GM20431 (cell line): ENCODE results near the gene MLN.

Source experiments
- in situ Hi-C: fragments of 300-500 bp; cut with MseI, MboI; formaldehyde crosslinking; loops from one replicate; pipeline ENCODE4 v1.15.0; 2020; ENCODE audit warnings: low sequenced_read_pairs; ENCODE audit not compliant: unreplicated experiment

Gene MLN, protein sequence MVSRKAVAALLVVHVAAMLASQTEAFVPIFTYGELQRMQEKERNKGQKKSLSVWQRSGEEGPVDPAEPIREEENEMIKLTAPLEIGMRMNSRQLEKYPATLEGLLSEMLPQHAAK

DNA sequence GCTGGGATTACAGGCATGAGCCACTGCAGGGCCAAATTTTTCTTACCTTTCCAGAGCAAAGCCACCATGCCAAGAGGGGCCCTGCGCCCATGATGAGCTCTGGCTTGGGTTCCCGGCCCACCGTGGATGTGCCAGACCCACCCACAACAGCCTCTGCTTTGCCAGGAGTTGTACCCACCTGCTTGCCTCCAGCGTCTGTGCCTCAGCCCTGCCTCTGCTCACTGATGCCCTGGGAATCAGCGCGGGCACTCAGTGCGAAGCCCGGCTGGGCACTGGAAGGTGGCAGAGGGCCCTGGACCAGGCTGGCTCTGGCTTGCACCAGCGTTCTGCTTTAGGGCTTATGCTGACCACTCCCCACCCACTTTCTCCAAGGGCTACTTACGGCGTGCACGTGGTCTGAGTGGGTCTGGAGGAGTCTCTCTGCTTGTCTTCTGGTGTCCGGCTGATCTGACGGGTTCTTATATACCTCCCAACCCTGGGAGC, at the start of gene MLN:
Gene MLN, minus strand, starts transcription at position 433 of the 483 bp plus-strand sequence. CDS start 2,840 bp downstream, outside the sequence.
- in situ Hi-C loops: no loop called here

DNA sequence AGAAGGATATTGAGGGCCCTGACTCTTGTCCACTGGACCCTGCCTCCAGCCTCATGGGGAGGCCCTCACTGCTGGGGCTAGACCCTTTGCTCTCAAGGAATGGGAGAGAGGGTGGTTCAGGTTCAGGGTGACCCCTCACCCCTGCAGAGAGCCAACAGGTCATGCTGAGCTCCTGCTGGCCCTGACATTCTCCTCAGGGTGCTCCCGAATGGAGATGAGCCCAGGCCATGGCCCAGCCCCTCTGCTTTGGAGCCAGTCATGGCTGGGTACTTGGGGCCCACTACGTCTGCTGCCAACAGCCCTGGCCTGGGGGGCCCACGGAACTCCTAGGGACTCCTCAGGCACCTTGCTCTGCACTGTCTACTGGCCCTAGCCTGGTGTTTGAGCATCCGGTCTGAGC, 49.2 kb upstream of the MLN start:
- in situ Hi-C loops: no loop called here

DNA sequence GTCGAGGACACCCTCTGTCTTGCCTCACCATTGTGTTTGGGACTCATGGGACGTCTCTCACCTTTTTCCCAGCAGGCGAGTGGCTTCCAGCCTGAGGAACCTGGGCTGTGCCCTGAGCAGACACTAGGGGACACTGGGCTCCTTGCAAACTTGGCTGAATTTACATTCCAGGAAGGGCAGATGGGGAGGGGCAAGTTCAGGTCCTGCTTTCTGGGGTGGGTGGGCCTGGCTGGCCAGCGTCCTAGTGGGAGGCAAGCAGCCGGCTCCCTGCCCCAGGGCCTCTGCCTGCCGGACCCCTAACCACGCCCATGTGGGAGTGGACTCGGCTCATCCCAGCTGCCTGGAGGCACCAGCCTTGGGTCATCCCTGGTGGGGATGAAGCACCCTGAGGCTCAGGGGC, 48.2 kb upstream of the MLN start:
- in situ Hi-C loops: no loop called here

DNA sequence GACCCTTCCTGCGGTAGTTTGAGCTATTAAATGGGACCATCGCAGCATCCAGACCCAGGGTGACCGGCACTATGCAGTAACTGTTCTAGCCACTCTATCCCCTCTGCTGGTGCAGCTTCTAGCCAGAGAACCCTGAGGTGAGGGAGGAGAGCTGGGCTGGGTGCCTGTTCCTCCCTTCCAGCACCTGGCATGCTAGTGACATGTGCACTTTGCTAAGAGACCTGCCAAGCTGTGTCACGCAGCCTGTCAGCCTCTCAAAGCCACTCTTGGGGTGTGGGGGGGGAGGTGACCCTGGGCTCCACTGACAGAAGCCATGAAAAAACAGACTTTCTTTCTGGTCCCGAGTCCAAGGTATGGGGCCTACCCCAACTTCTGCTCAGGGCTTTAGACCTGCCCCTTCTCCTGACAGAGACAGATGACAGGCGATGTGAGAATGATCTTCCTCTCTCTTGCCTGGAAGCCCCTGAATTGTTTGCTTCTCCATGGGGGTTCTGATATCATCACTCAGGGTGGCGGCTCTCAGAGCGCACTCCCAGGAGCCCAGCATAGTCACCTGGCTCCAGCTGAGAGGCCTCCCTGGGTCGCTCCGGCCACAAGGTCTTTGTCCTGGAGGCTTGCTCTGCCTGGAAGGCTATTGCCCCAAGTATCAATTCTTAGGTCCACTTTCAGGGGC, 47.2 kb upstream of the MLN start:
- in situ Hi-C loops: no loop called here

DNA sequence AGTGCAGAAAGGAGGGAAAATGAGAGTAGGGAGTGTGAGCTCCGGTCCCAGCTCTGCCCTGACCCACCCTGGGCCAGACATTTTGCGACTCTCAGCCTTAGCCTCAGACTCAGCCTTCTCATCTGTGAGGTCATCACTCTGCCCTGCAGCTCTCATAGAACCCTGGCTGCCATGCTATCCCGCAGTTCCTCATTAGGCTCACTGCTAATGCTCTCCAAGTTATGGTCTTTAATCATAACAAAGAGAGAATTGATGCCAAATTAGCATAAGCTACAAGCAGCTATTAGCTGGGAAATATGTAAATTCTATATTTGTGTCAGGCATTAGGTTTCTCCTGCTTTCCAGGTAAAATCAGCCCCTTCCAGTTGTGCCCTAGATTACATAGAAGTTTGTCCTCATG, 46.5 kb upstream of the MLN start:
- in situ Hi-C loops: no loop called here

DNA sequence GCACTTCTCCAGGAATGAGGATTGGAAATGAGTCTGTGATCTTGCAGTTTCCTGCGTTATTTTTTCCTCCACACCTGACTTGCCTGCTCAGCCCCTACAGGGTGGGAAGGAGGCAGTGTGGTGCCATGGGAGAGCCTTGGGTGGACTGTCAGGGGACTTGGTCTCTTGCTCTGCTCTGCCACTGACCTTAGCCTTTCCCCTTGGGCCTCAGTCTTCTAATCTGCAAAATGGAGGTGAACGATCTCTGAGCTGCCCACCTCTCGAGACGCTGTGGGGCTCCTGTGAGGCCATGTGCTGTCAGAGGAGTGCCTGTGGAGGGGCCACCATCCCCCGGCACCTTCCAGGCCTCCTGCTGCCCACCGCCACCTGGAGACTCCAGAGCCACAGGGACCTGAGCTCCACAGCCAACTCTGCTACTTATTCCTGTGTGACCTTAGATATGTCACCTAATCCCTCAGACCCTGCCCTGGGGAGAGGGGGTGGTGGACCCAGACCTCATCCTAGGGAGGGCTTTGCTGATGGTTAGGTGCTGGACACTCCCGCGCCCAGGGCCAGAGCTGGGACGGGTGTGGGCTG, 45.8 kb upstream of the MLN start:
- in situ Hi-C loops: no loop called here

DNA sequence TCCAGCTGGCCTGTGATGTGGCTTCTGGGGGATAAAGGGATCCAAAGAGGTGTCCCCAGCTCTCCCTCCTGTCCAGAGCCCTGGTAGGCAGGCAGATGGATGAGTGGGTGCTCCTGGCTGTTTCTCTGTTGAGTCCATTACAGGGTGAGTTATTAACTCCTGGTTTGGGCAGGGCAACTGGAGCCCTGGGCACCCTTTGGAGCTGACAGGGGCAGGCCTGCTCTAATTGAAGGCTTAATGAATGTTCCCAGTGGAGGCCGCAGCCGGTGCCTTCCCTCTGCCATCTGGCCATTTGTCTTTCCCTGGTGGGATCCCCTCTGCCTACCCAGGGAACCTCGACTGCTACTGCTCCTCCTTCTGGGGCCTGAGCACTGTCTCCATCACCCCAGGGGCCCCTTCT, 44.7 kb upstream of the MLN start:
- in situ Hi-C loops: no loop called here

DNA sequence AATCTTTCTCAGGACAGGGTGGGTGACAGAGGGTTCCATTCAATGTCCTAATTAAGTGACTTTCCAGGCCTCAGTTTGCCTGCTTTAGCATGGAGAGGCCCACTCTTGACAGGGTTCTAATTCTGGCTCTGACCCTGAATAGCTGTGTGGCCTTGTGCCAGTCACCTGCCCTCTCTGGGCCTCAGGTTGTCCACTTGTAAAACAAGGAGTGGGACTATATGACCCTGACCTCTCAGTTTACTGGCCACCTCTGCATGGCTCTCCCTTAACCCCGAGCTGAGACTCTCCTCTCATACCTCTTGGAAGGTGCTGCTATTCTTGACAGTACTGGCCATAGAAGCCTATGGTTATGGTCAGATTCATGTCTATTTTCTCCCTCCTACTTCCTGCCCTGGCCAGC, 44.1 kb upstream of the MLN start:
- in situ Hi-C loops: no loop called here

DNA sequence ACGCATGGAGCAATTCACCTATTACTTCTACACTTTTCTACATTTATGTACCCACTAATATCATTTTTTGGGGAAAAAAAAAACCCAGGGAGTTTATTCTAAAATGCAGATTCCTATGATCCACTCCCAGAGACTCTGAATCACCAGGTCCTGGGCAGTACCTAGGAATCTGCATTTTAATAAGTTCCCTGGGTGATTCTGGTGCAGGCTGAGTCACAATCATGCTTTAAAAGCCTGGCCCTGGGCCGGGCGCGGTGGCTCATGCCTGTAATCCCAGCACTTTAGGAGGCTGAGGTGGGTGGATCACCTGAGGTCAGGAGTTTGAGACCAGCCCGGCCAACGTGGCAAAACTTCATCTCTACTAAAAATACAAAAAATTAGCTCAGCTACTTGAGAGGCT, 43.3 kb upstream of the MLN start:
- in situ Hi-C loops: no loop called here

DNA sequence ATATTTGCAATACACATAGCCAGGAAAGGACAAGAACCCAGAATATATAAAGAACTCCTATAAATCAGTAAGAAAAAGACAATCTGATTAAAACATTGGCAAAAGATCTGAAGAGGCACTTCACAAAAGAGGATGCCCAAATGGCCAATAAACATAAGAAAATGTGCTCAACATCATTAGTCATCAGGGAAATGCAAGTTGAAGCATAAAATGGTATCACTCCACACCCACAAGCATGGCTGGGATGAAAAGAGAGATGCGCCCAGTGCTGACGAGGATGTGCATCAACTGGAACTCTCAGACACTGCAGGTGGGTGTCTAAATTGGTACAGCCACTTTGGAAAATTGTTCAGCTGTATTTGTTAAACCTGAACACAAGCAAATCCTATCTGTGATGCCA, 42.4 kb upstream of the MLN start:
- in situ Hi-C loops: no loop called here

DNA sequence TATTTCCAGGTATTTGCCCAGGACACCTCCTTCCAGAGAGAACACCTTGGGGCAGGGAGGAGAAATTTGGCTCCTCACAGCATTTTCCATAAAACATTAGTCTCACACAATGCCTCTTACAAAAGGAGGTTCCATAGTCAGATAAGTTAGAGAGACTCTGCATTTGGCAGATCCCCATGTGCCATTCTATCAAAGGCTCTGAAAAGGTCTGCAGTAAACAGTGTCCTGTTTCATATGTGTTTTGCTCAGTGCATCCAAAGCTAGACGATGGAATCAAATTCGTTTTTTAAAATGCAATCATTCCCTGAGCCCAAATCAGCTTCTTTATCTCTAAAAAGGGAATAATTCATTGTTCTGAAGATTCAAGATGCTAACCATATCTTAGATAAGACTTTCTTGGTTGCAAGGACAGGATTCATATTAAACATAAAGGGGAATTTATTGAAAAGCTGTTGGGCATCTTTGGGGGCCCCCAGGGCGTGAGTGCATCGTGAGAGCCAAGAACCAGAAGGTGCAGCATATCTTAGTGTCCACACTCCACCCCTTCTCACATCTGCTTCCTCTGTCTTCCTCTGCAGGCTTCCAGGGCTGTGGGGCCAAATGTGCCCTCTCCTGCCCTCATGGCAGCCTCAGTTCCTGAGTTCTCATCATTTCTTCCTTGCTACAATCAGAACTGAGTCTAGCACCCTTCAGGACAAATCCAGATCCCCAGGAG, 41.4 kb upstream of the MLN start:
- in situ Hi-C loops: no loop called here

DNA sequence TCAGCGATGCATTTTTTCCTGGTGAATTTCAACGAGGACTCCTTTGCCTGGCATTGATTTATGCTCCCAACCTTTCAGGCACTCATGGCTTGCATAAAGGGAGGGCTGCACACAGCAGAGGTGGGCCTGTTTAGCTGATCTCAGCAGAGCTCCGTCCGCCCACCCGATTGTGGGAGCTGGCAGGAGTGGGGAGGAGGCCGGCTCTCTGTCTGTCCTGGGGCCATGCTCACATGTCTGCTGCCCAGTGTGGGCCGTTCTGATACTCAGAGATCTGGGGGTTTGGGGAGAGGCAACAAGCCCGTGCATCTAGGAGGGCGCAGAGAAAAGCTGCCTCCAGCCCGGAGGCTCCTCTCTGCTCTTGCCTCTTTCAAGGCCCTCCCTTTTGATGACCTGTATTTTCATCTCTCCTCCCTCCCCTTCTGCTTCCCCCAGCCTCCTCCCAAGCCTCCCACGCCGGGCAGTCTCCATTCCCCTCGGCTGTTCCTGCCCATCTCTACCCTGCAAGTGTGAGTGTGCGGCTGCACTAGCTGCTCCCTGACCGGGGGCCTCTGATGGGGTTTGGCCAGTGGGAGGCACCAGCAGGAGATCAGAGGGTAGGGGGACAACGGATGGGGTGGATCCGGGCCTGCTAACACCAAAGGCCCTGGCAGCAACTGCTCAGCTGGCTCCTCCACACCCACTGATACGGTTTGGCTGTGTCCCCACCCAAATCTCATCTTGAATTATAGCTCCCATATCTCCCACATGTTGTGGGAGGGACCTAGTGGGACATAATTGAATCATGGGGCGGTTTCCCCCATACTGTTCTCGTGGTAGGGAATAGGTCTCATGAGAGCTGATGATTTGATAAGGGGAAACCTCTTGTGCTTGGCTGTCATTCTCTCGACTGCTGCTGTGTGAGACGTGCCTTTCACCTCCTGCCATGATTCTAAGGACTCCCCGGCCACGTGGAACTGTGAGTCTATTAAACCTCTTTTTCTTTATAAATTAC, 39.6 kb upstream of the MLN start:
- in situ Hi-C loops: no loop called here

DNA sequence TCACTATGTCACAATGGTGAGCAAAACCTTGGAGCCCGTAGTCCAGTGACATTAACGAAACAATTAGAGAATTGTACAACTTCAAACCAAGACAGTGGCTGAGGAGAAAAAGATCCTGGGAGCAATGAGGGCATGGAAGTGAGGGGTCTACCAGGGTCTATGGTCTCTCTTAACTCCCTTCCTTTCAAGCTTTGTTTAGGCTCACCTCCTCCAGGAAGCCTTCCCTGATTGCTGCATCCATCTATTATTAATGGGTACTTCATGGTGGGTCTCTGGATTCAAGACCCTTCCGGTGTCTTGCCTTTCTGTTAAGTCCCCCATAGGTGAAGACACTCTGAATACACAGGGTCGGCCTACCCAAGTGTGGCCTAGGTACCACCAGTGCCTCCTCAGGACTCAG, 38.1 kb upstream of the MLN start:
- in situ Hi-C loops: no loop called here

DNA sequence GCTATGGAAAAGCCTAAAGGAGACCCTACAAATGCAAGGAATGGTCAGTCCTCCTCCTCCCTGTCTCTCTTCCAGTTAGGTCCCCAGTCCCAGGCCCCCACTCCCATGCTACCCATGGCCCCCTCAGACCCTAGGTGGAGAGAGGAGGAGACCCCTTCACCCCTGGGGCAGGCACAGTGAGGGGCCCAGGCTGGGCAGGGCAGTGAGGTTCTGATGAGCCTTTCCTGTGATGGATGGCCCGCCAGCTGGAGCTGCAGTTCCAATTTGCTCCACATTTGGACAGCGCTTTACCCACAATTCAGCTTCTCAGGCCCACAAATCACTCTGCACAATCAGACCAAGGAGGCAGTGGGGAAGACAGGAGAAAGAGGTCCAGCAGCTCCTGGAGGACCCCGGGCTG, 37.3 kb upstream of the MLN start:
- in situ Hi-C loops: no loop called here

DNA sequence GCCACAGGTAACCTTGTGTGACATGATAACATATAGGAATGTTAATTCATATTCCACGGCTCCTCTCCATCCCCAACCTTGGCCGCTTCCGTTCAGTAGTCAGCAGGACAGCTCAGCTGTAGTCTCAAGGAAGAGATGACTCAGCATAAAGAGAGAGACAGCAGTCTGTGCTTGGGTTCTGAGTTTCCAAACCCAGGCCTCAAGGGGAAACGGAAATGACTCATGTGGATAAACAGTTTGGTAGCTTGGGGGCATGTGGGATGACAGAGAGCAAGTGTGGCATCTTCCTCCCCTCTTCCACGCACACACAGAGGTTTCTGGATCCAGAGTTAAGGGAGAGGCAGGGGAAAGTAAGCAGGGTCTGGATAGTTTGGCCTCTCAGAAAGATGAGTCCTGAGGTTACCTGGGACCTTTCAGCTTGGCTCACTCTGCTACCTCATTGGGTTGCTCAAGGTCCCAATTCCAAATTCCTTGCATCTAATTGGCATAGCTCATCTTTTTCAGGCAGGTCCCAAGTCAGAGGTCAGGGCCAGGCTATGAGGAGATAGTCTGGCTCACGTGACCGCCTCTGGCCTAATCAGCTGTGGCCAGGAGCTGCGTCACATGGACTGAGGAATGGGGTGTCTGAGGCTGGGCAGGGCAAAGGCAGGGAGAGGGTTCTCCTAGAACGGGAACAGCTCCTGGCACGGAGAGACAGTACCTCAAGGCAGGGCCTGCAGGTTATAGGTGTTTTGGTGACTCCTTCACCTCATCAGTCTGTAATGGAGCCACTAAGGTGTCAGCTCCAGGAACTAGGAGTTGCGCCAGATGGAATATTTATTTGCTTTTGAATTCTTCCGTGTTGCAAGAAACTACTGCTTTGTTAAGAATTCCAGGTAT, 36.5 kb upstream of the MLN start:
- in situ Hi-C loops: no loop called here

DNA sequence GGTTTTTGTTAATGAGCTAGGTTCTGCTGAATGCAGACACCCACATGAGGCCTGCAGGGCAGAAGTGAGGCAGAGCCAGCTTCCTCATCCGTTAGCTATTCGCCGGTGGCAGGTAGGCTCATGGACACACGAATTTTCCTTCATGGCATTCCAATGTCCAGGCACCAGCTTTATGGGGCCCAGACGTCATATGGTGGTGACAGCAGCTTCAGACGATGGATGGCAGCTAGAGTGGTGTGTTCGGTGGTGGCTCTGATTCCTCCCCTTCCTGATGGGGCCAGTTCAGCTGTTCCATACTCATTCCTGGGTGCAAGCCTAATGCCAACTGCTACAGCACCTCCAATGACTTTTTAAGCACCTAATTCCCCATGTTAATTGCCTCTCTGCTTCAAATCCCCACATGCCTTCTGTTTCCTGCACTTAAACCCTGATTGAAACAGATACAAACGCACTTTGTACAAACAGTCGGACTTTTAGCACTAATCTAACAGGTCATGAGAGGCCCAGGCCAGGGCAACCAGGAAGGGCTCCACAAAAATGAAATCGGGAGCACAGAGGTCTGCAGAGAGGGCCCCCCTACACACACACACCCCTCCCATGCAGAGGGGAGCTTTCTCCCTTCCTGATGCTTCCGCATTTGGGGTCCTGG, 35.7 kb upstream of the MLN start:
- in situ Hi-C loops: no loop called here

DNA sequence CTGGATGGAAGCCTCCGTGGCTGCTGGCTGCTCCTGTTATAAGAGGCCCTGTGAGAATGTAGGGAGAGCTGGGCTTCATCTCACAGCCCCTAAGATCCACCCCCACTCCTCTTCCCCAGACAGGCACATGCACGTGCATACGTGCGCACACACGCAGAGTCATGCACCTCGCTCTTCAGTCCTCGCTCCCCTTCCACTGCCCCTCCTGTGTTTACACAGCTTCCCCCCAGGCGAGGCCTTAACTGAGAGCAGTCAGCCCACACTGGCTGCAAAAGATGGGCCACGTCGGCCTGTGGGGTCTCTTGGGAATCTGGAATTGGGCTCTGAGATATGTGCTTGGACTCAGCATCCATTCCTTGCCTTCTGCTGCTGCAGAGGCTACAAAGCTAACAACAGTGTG, 35.2 kb upstream of the MLN start:
- in situ Hi-C loops: no loop called here

DNA sequence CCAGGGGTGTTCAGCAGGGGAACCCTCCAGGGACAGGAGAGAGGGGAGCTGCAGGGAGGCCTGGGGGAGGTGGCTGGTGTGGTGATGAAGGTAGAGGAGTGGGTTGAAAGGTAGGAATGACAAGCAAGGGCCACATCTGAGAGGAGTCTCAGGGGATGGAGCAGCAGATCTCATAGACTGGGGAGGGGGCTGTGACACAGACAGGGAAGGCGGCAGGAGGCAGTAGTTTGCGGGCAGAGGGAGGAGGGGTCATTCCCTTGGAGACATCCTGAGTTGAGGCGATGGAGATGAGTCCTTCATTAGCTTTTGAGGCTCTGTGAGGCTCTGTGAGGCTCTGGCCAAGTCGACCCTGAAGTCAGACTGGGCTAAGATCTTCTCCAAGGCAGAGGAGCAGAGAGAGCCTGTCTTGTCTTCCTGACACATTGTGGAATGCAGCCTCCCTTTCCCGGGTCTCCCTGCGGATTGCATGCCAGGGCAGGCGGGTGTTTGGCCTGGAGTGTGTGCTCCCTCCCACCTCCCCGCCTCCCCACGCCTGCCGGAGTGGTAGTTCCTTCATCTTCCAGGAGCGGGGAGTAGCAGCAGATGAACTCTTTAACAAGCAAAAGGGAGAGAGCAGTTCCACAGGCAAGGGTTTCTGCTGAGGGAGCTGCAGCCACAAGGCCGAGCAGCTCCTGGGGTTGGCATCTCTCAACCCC, 34.3 kb upstream of the MLN start:
- in situ Hi-C loops: no loop called here
